GM23248 (cell line): ENCODE measurements around the gene VPS13D.

Experiments
- EZH2 ChIP-seq: fragments of 200-600 bp; sonication (generic); IDR thresholded peaks from 2 replicates; pipeline ENCODE4 v1.6.1; 2018; ENCODE audit warnings: antibody characterized with exemption, mild to moderate bottlenecking; ENCODE audit not compliant: insufficient read depth, poor library complexity, severe bottlenecking
- EZH2phosphoT487 ChIP-seq: fragments of 200-600 bp; sonication (generic); IDR thresholded peaks from 2 replicates; pipeline ENCODE4 v1.6.1; 2018; ENCODE audit warnings: antibody characterized with exemption, moderate library complexity, mild to moderate bottlenecking, low read depth; ENCODE audit not compliant: insufficient read depth

DNA sequence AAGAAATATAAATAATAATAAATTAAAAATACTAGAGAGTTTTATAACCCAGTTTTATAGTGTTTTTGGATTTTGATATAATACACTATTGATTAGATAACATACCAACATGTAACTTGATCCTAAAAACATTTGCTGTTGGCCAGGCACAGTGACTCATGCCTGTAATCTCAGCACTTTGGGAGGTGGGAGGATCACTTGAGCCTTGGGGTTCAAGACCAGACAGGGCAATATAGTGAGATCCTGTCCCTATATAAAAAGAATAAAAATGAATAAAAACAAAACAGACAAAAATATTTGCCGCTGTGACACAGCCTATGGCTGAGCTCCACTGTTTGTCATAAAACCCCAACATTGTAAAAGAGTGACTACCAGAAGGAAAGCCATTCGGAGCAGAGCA is 26.1 kb downstream of the VPS13D start:
- no peak for TF ChIP-seq EZH2phosphoT487
- TF ChIP-seq EZH2 = no peak
